NCI-H2081 treated with DMSO at 0.1 percent for 48 hours (cell line): ENCODE results near the gene TSTD1.

ENCODE experiments used
- DNase-seq: peaks from one replicate; lab custom pipeline; 2025; lab: John Stamatoyannopoulos, UW

The TSTD1 gene

DNA sequence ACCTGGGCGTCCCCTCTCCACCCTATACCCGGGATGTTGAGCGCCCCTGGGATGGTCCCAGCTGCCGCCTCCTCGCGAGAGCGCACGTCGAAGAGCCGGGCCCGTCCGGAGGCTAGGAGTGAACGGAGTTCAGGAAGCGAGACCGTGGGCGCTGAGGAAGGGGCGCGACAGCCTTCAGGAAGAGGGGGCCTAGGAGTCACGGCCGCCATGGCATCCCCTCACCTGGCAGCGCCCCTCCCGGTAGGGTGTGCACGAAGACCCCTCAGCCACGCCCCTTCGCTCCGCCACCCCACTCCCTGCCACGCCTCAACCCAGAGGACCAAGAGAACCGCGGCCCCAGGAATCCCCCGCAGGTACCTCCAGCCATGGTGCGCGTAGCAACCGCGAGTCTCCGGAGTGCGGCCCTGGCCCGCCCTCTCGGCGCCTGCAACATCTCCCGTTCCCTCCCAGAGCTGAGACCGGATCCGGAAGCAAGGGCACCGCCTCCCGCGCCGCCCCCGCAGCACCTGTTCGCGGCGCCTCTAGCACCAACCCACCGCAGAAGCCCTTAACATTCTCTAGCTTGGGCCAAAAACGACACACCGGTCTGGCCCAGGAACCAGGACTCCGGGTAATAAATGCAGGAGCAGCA, at the start of gene TSTD1:
TSS of gene TSTD1 (minus strand) at position 442 of the 631 bp plus-strand sequence. CDS start at position 367, 75 bp downstream.
- peak; percentile 30 for DNase-seq

DNA sequence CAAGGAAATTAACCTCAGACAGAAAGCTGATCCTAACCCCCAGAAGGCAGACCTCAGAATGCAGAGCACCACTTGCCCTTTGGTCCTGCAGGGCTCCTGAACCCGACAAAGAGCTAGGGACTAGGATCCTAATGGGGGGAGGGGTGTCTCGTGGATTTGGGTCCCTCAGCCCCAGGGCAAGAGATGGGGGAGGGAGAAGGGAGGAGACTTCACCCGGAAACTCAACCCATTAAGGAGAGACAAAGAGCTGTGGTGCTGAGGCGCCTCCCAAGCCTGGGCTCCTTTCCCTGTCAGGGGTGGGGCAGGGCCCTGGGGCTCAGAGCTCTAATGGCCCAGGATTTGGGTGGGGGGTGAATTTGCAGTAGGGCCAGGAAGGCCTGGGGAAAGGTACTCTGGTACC, 47.7 kb upstream of the TSTD1 start:
- no peak for DNase-seq

DNA sequence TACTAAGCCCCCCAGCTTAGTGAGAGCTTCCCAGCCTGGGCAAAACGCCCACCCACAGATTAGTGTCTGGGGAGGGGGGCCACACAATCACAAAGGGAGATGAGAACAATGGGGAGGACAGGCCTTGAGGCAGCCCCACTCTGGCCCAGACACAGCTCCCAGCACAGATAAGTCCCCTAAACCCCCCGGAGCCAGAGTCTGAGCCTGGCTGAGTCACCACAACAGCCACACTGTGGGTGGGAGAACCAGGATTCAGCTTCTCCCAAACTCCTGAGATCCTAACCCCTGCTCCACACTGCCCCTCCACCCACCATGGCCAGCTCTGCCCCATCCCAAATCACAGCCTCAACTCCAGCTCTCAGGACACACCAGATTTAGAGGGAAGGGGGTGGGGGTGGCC, 46.4 kb upstream of the TSTD1 start:
- no peak for DNase-seq

DNA sequence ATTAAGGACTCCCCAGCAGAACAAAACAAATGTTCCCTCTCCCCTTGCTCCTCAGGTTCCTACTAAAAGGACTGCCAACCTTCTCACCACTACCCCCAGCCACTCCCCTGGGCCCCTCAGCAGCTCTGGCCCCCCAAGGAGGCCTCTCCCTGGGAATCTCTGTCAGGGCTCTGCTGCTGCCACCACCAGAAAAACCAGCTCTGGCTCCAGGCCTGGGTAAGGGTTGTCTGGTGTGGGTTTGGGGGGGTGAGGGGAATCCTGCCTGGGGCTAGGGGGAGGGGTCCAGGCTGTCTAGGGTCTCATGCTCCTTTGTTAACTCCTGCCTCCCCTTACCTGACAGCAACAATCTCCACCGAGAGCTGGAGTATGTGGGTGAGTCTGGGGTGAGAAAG, 45.8 kb upstream of the TSTD1 start:
- DNase-seq = no peak

DNA sequence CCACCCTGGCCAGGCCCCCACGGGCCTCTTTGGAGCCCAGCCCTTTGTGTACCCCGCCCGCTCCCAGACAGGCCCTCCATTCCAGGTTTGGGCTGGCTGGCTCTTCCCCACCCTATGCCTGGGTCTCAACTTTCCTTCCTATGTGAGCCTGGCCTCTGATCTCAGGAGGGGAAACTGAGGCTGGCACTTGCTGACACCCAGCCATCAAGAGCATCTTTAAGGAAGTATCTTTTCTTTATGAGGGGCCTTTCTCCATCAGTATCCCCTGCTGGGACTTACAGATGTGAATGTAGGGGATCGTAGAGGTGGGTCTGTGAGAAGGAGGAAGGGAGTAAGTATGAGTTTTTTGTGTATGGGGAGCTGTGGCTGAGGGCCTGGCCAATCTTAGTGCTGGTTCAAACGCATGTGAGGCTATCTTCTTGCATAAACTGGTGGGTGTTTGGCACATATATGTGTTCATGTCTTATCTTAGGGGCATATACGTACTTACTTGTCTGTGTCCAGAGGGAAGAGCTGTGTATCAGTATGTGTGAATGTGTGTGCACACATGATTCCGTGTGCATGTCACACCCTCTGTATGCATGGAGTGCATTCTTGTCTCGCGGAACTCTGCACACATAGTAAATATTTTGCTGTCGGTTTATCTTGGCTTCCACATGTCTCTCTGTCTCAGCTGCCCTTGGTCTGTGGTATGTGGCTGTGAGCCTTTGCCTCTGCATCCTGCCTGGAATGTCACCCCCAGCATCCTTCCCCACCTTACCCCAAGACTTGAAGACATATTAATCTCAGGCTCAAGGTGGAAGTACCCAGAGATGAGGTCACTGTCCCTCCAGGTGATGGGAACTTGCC, 45.2 kb upstream of the TSTD1 start:
- no peak for DNase-seq

GRCh38 chr1:161082996-161083747, 44.4 kb upstream of the TSTD1 start:
- no peak for DNase-seq

- no peak for DNase-seq
Measured at GRCh38 chr1:161082483-161082882, 43.7 kb upstream of the TSTD1 start.

DNA sequence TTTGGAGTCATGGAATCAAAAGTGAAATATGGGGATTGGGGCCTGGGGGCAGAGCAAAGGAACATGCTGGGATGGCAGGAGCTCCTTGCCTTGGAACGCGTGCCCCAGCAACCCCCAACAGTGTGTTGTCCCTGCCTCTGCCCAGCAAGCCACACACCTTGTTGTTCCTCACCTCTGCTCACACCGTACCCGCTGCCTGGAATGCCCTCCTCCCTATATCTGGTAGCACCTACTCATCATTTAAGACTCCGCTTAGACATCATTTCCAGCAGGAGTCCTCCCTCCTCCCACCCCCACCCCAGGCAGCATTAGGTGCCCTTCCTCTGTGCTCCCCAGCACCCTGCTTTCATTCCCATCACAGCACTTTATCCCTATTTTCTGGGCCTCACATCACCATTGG, 42.8 kb upstream of the TSTD1 start:
- no peak for DNase-seq

- DNase-seq = no peak
Measured at GRCh38 chr1:161080441-161081405, 42.0 kb upstream of the TSTD1 start.

DNA sequence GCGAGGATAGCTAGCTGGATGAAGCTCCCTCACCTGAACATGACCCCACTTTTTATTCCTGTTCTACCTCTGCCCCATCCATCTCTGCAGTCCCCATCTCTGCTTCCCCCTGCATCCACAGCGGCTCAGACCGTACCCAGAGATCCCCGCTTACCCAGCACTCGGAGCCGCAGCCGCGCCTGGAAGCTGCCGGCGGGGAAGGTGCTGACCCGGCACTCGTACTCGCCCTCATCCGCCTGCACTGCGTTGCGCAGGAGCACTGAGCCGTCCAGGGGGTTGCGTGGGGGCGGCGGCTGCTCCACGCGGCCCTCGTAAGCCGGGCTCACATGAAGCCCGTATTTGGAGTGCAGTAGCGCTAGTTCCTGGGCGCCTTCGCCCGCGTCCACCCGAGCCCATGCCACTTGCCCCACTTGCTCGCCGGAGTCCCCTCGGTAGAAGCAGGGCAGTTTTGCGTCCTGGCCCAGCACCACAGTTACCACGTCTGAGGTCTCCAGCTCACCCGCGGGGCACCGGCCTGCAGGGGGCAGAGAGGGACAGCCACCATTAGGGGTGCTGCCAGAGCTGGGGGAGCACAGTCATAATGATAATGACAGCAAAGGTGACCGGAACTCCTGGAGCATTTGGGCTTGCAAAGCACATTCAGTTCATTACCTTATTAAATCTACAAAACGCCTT, 40.8 kb upstream of the TSTD1 start:
- no peak for DNase-seq

DNA sequence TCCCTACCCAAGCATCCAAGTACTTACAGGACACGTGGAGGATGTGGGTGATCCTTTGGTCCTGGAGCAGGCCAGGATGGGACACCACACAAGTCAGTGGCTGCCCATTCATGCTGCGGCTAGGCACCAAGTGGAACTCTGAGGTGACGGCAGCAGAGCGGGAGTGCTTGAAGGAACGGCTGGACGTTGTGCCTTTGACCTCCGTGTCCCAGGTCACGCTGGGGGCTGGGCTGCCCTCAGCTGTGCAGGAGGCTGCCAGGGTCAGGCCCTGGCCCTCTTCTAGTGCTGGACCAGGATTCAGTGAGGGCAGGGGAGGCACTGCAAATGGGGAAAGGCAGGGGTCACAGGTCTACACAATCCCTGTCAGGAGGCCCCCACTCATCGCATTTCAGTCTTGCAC, 38.7 kb upstream of the TSTD1 start:
- DNase-seq = no peak

DNA sequence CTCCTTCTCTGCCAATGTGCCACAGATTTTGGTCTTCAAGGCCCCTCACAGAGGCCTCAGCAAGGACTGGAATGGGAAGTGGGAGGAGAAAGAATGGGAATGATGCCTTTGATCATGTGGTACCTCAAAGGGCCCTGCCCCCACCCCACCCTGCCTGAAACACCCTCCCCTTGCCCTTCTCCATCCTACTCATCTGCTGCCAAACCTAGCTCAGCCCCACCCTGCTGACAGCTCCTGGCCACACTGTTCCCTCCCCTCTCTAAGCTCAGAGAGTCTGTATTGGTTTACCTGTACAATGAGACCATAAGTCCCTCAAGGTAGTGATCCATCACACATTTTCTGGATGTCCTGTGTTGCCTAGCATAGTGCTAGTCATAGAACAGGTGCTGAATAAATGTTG, 37.6 kb upstream of the TSTD1 start:
- no peak for DNase-seq

DNA sequence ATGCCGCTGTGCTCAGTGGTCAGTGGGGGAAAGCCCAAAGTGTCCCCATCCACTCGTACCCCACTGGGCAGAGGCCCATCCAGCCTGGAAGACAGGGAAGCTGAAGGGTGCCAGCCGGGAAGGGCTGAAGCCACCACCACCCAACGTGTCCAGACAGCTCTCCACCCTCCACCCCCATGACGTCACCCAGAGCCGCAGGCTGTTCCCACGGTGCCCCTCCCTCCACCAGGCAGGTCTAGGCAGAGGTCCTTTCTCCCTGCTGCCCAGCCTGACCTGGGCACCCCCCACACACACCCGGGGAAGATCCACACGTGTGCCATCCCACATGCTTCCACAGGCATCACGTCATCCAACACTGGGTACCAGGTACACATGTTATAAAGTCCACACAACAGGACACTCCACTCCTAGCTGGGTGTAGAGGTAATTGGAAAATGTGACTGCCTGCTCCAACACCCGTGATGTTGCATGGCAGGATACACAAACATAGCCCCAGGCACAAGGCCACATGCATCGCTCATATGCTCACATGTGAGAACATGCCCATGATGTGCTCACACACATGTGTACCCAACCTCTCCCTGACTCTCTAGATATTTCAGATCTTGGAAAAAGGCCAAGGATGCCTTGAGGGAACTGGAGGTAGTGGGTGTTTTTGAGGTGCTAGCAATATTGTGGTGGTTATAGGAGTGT, 36.1 kb upstream of the TSTD1 start:
- no peak for DNase-seq

DNA sequence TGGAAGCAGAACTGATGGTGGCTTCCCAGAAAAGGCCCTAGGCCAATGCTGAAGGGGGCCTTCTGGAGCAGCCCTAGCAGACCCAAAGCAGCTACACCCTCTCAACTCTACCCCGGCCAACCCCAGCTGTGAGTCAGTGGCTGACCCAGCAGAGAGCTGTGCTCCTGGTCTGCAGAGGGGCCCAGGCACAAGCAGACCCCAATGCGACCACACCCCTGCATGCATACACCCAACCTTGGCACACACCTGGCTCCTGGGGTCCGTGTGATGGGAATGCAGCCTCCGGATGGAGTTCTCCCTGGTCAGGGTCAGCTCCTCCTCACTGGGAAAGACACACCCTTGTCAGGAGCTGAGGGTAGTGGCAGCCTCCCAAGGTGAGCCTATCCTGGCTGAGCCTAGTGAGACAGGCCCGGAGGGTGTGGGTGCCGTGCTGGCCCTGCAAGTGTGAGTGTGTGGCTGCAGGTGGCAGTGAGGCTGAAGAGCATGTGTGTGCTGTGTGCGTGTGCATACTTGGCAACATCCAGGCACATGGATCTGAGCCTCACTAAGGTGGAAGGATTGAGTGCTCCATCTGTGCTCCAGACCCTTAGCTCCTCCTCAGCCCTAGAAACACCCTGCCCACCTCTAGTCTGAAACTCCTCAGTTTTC, 34.8 kb upstream of the TSTD1 start:
- DNase-seq = no peak

GRCh38 chr1:161072751-161073449, 34.1 kb upstream of the TSTD1 start:
- DNase-seq = no peak

DNA sequence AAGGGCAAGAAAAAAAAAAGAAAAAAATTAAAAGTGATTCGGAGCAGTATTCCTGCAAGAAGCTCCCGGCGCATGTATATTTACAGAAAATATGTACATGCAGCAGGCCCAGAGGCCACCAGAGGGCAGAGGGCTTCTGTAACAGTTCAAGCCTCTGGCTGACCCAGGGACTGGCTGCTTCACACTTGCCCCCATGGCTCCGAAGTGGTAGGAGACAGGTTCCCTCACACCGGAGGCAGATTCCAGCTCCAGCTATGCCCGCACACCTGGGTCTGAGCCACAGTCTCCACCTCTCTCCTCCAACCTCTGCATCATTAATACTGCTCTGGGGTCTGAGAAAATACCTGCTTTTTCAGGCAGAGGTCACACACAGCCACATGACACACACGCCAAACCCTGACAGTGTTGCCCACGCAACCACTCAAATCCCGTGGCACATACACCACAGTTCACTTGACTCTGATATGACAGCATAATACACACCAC, 33.2 kb upstream of the TSTD1 start:
- DNase-seq = no peak

DNA sequence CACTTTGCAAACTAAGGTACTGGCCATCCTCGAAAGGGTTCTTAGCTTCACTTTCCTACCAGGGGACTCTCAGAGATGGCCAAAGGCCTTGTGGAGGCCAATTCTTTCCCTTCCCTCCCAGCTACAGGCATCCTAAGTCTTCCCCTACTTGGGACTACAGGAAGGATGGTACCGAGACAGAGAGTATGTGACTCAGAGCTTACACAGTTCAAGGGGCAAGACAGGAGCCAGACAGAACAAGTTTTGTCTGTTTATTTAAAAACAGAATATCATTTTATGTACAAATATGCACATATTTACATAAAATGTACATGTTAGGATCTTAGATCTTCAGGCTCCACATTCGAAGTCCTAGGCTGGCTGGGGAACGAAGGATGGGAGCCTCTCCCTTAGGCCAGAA, 32.0 kb upstream of the TSTD1 start:
- no peak for DNase-seq

GRCh38 chr1:161069731-161070270, 31.0 kb upstream of the TSTD1 start, which contains the start of gene ARHGAP30:
TSS of gene ARHGAP30 (minus strand) at chr1:161069891. CDS start at chr1:161069624, 267 bp downstream.
- no peak for DNase-seq

DNA sequence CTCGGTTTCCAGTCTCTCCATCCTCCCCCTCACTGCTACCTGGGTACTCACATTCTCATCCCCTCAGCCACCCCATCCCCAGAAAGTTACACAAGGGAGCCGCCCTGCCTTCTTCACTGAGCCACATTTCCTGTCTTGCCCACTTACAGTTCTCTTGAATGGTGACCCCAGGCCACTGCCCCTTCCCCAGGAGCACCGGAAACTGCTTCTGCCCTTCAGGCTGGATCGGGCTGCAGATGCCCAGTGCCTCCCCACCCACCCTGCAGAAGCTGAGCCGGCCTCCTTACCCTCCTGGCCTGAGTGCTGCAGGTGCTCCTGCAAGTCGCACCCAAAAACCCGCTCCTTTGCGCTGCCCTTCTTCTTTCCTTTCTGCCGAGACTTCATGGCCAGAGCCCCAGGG, 30.5 kb upstream of the TSTD1 start:
- DNase-seq = no peak
